B cell (primary cell): ENCODE results near the gene CFAP70. TPM values are rescaled to one million over a fixed set of nuclear protein-coding genes. Genes with fewer than 3 reads are reported as not detected.

ENCODE experiments used
- ATAC-seq: fragments of 200-7000 bp; cut with Tn5 transposase; one replicate; pipeline ENCODE4 v1.10.0; 2021; ENCODE audit warnings: low read depth, mild to moderate bottlenecking, moderate number of reproducible peaks, moderate library complexity
- CTCF ChIA-PET: fragments of 350-600 bp; sonication (Branson Sonifier 250); formaldehyde crosslinking; loops from one replicate; lab custom pipeline; 2021; ENCODE audit warnings: antibody characterized with exemption, inconsistent platforms; lab: Charles Lee
- POLR2A ChIA-PET: fragments of 350-600 bp; sonication (Branson Sonifier 250); formaldehyde crosslinking; loops from one replicate; lab custom pipeline; 2021; ENCODE audit warnings: antibody characterized with exemption; lab: Charles Lee
- DNase-seq: peaks from one replicate; pipeline ENCODE4 v3.0.0; 2013
- H2AFZ ChIP-seq: 2 replicates; pipeline ENCODE4 v1.6.1; 2012; ENCODE audit warnings: mild to moderate bottlenecking, low read depth, low read length; ENCODE audit not compliant: insufficient read depth, poor library complexity, severe bottlenecking
- H3K27ac ChIP-seq, 2 donors: 1 replicate in 1 of 2; 2 replicates in 1 of 2; pipeline ENCODE4 v1.5.1; 2012 to 2013; ENCODE audit warnings: low read length in 2 of 2, mild to moderate bottlenecking in 2 of 2, moderate library complexity in 1 of 2
- H3K27me3 ChIP-seq, 4 experiments: fragments of 200-600 bp in 1 of 4; sonication (generic) in 1 of 4; replicated peaks in 1 of 4; 1 replicate in 2 of 4; 2 replicates in 2 of 4; pipeline versions ENCODE4 v1.6.1 to v1.7.0; 2013 to 2016; ENCODE audit warnings: low read length in 3 of 4, mild to moderate bottlenecking in 2 of 4, mixed read lengths in 1 of 4, moderate library complexity in 1 of 4; ENCODE audit not compliant: insufficient read depth in 4 of 4, control insufficient read depth in 3 of 4; ENCODE audit errors: control extremely low read depth in 1 of 4
- H3K36me3 ChIP-seq, 2 experiments: replicated peaks in 1 of 2; 1 replicate in 1 of 2; 2 replicates in 1 of 2; pipeline versions ENCODE4 v1.6.1 to v1.7.1; 2013; ENCODE audit warnings: low read length in 1 of 2; ENCODE audit not compliant: insufficient read depth in 2 of 2, control insufficient read depth in 1 of 2; ENCODE audit errors: control extremely low read depth in 1 of 2, extremely low read depth in 1 of 2
- H3K4me1 ChIP-seq, 2 donors: fragments of 200-600 bp in 1 of 2; sonication (generic) in 1 of 2; 1 replicate in 1 of 2; 2 replicates in 1 of 2; pipeline versions ENCODE4 v1.5.1 to v1.6.1; 2013 to 2017; ENCODE audit warnings: low read length in 2 of 2; ENCODE audit not compliant: control insufficient read depth in 2 of 2, insufficient read depth in 2 of 2
- H3K4me2 ChIP-seq: replicated peaks from 2 replicates; pipeline ENCODE3; 2012; ENCODE audit warnings: mild to moderate bottlenecking, low read depth, low read length; ENCODE audit not compliant: poor library complexity, severe bottlenecking
- H3K4me3 ChIP-seq, 5 experiments: fragments of 200-600 bp in 1 of 5; sonication (generic) in 1 of 5; 1 replicate in 3 of 5; 2 replicates in 2 of 5; pipeline versions ENCODE4 v1.5.1 to v1.7.0; 2011 to 2016; ENCODE audit warnings: low read length in 4 of 5, mild to moderate bottlenecking in 4 of 5, low read depth in 2 of 5, control low read depth in 1 of 5, moderate library complexity in 1 of 5; ENCODE audit not compliant: insufficient read depth in 1 of 5; ENCODE audit errors: control extremely low read depth in 1 of 5, extremely low read depth in 1 of 5
- H3K79me2 ChIP-seq: fragments of 200-600 bp; sonication (generic); one replicate; pipeline ENCODE4 v1.6.0; 2016; ENCODE audit warnings: low read length; ENCODE audit not compliant: control insufficient read depth, insufficient read depth
- H3K9ac ChIP-seq: fragments of 200-600 bp; sonication (generic); 2 replicates; pipeline ENCODE4 v1.6.1; 2017; ENCODE audit warnings: mild to moderate bottlenecking, low read length, moderate library complexity
- H3K9me3 ChIP-seq, 3 donors: one replicate each; pipeline versions ENCODE4 v1.6.1 to v1.7.1; 2013; ENCODE audit warnings: low read length in 2 of 3; ENCODE audit not compliant: control insufficient read depth in 2 of 3, insufficient read depth in 1 of 3; ENCODE audit errors: control extremely low read depth in 1 of 3
- H4K20me1 ChIP-seq: 2 replicates; pipeline ENCODE4 v1.6.0; 2012; ENCODE audit warnings: mild to moderate bottlenecking, low read length; ENCODE audit not compliant: insufficient read depth, control insufficient read depth, poor library complexity, severe bottlenecking
- H3K27ac Mint-ChIP-seq: one replicate; pipeline ENCODE4 v1.8.0; 2021; ENCODE audit warnings: mixed read lengths
- H3K27me3 Mint-ChIP-seq: one replicate; pipeline ENCODE4 v1.8.0; 2021; ENCODE audit warnings: mixed read lengths
- H3K4me1 Mint-ChIP-seq: one replicate; pipeline ENCODE4 v1.8.0; 2021; ENCODE audit warnings: mixed read lengths
- H3K4me3 Mint-ChIP-seq: one replicate; pipeline ENCODE4 v1.8.0; 2021; ENCODE audit warnings: mixed read lengths
- H3K9me3 Mint-ChIP-seq: one replicate; pipeline ENCODE4 v1.8.0; 2022; ENCODE audit warnings: mixed read lengths; ENCODE audit not compliant: insufficient read depth
- CTCF ChIP-seq: fragments of 200-600 bp; IDR thresholded peaks from one replicate; pipeline ENCODE4 v1.8.0; 2022; ENCODE audit warnings: antibody characterized with exemption, mild to moderate bottlenecking
- EZH2 ChIP-seq: IDR thresholded peaks from 2 replicates; pipeline ENCODE4 v1.6.1; 2012; ENCODE audit warnings: borderline replicate concordance, low read depth, mild to moderate bottlenecking, moderate library complexity, low read length; ENCODE audit not compliant: insufficient read depth, poor library complexity, severe bottlenecking
- WGBS: methylation state at CpG from one replicate; pipeline ENCODE4 v1.1.5; 2013; ENCODE audit warnings: missing lambda C conversion rate; ENCODE audit not compliant: insufficient coverage; 5-methylcytosine and 5-hydroxymethylcytosine counted together
- intact Hi-C: fragments of 100-400 bp; cut with micrococcal nuclease; formaldehyde crosslinking; loops from one replicate; pipeline ENCODE4 v1.10.0; 2022
- polyA plus RNA-seq: library from polyadenylated mRNA; depleted of rRNA; stranded (reverse); fragments of >200 nt; gene quantifications from 2 replicates; pipeline ENCODE4 v1.2.3, GENCODE V29; 2012
- total RNA-seq, 2 donors: library from RNA; stranded (reverse); fragments of 120-200 nt in 1 of 2; gene quantifications; 1 replicate in 1 of 2; 2 replicates in 1 of 2; pipeline versions ENCODE4 v1.2.3 to v1.2.4, GENCODE V29; 2013 to 2022

The CFAP70 gene
- total and polyA plus RNA-seq, 2 donors (not counting 1 experiment from before 2014, with no cell fraction given), result 1.6 to 3.6 TPM

GRCh38 chr10:73219384-73219783 lies 139.3 kb downstream of the CFAP70 start:
- peaks cover 4 to 19% of the 10 kb centered on the region in 2 experiments for H3K36me3 ChIP-seq
- no peaks in the 10 kb centered on the region for H3K79me2 ChIP-seq
- no peak for DNase-seq
- Mint-ChIP-seq H3K9me3 (peaks cover 3% of the 10 kb centered on the region), H3K27ac (no peak overlapping the region), H3K4me3 (no peak overlapping the region), H3K4me1 (peaks cover 5% of the 10 kb centered on the region), H3K27me3 (no peaks in the 10 kb centered on the region)
- no peaks in the 10 kb centered on the region for H3K27me3 ChIP-seq
- intact Hi-C loops, result no loop called here
- H2AFZ ChIP-seq, result no peak overlapping the region
- H3K27ac ChIP-seq, result no peak overlapping the region
- H4K20me1 ChIP-seq, result no peaks in the 10 kb centered on the region
- H3K9me3 ChIP-seq, result peaks cover 0 to 3% (median 0%) of the 10 kb centered on the region in 3 donors
- H3K4me2 ChIP-seq, result no peak overlapping the region
- no peak overlapping the region for H3K4me3 ChIP-seq
- TF ChIP-seq EZH2 (no peak), CTCF (no peak)
- no peaks in the 10 kb centered on the region for H3K4me1 ChIP-seq
- no peak for ATAC-seq
- CTCF ChIA-PET, result no interaction called here
- no peak overlapping the region for H3K9ac ChIP-seq
- POLR2A ChIA-PET, result no interaction called here

- CTCF ChIA-PET, result no interaction called here
- WGBS, result 93% methylated on average over 2 of the region's 2 CpGs
Observed at GRCh38 chr10:73218431-73219191, 140.1 kb downstream of the CFAP70 start.

More at GRCh38 chr10:73218431-73219191, 140.1 kb downstream of the CFAP70 start:
- Histone ChIP-seq H3K27ac (no peak overlapping the region), H3K4me3 (no peak overlapping the region), H3K9ac (no peak overlapping the region), H2AFZ (no peak overlapping the region), H3K36me3 (peaks cover 4 to 19% of the 10 kb centered on the region in 2 experiments), H3K4me2 (no peak overlapping the region), H3K79me2 (no peaks in the 10 kb centered on the region), H3K4me1 (no peaks in the 10 kb centered on the region), H3K27me3 (no peaks in the 10 kb centered on the region), H4K20me1 (no peaks in the 10 kb centered on the region), H3K9me3 (peaks cover 0 to 3% (median 0%) of the 10 kb centered on the region in 3 donors)
- Mint-ChIP-seq H3K9me3 (peaks cover 3% of the 10 kb centered on the region), H3K4me1 (peaks cover 5% of the 10 kb centered on the region), H3K27ac (no peak overlapping the region), H3K4me3 (no peak overlapping the region), H3K27me3 (no peaks in the 10 kb centered on the region)
- intact Hi-C loops, result no loop called here
- POLR2A ChIA-PET, result no interaction called here
- no peak for TF ChIP-seq EZH2
- peak; percentile 37 for TF ChIP-seq CTCF
- no peak for ATAC-seq
- DNase-seq, result peak; percentile 10
